DND-41 (cell line): ENCODE data around the gene SLC35E3.

Experiments
- CTCF ChIP-seq: IDR thresholded peaks from 2 replicates; pipeline ENCODE4 v1.5.1; 2012; ENCODE audit warnings: borderline replicate concordance, low read length, moderate library complexity, mild to moderate bottlenecking; ENCODE audit not compliant: poor library complexity, severe bottlenecking; ENCODE audit errors: extremely low read depth
- EZH2 ChIP-seq: IDR thresholded peaks from 3 replicates; pipeline ENCODE4 v1.6.1; 2012; ENCODE audit warnings: borderline replicate concordance, low read depth, mild to moderate bottlenecking, moderate library complexity, low read length, inconsistent platforms; ENCODE audit not compliant: severe bottlenecking

GRCh38 chr12:68771223-68771925 lies 25.4 kb downstream of the SLC35E3 start:
- no peak for TF ChIP-seq CTCF
- no peak for TF ChIP-seq EZH2
